ENCODE results near the gene CCL25. TPM values are rescaled to one million over a fixed set of nuclear protein-coding genes. Genes with fewer than 3 reads are reported as not detected.

CCL25 gene
- polyA plus RNA-seq, 1 donor from 2014 or later = 1.9 TPM

- H4K20me1 ChIP-seq (ENCODE audit: insufficient read depth) = no peaks in the 10 kb centered on the region
- H3K9me2 ChIP-seq (ENCODE audit: insufficient read depth, low read length) = no peaks in the 10 kb centered on the region
- H3K4me2 ChIP-seq (ENCODE audit: low read length) = no peak overlapping the region
- H3K27me3 ChIP-seq (ENCODE audit: insufficient read depth, low read depth, low read length) = peaks cover 3% of the 10 kb centered on the region
- H2AFZ ChIP-seq (ENCODE audit: low read depth, low read length) = no peak overlapping the region
- no peaks in the 10 kb centered on the region for H3K9me3 ChIP-seq (ENCODE audit: low read length)
- TF ChIP-seq SMC3 (conservative IDR thresholded peaks at IDR 0.05; ENCODE audit: poor library complexity) (no peak), REST (IDR thresholded peaks at IDR 0.05; ENCODE audit: borderline replicate concordance) (no peak), RAD21 (conservative IDR thresholded peaks at IDR 0.05) (no peak), CTCF (IDR thresholded peaks at IDR 0.05; ENCODE audit: poor library complexity, severe bottlenecking) (no peak), POLR2AphosphoS5 (IDR thresholded peaks at IDR 0.05) (no peak), MXI1 (conservative IDR thresholded peaks at IDR 0.05; ENCODE audit: poor library complexity, severe bottlenecking) (no peak), EP300 (conservative IDR thresholded peaks at IDR 0.05; ENCODE audit: poor library complexity, severe bottlenecking) (no peak), EZH2 (IDR thresholded peaks at IDR 0.05; ENCODE audit: borderline replicate concordance, insufficient read depth, low read length, poor library complexity, severe bottlenecking) (no peak), TAF1 (IDR thresholded peaks at IDR 0.05; ENCODE audit: low read depth) (no peak)
- no peak overlapping the region for H3K27ac ChIP-seq (ENCODE audit: low read length)
- no peak overlapping the region for H3K4me3 ChIP-seq (ENCODE audit: low read length)
- no peaks in the 10 kb centered on the region for H3F3A ChIP-seq (ENCODE audit: insufficient read depth, low read length, poor library complexity, severe bottlenecking)
- no peaks in the 10 kb centered on the region for H3K36me3 ChIP-seq (ENCODE audit: insufficient read depth, low read length)
- no peak overlapping the region for H3K9ac ChIP-seq (ENCODE audit: low read length)
- H3K79me2 ChIP-seq (replicated peaks; ENCODE audit: insufficient read depth, low read length) = no peaks in the 10 kb centered on the region
Observed at GRCh38 chr19:8054169-8054568, 1.6 kb downstream of the CCL25 start.

GRCh38 chr19:8056533-8056932 lies 4.0 kb downstream of the CCL25 start:
- Histone ChIP-seq H3K36me3 (ENCODE audit: insufficient read depth, low read length) (no peaks in the 10 kb centered on the region), H3K9ac (ENCODE audit: low read length) (no peak overlapping the region), H4K20me1 (ENCODE audit: insufficient read depth) (no peaks in the 10 kb centered on the region), H3K4me3 (ENCODE audit: low read length) (no peak overlapping the region), H3K27ac (ENCODE audit: low read length) (no peak overlapping the region), H3K27me3 (ENCODE audit: insufficient read depth, low read depth, low read length) (no peaks in the 10 kb centered on the region), H3K9me2 (ENCODE audit: insufficient read depth, low read length) (no peaks in the 10 kb centered on the region), H3K9me3 (ENCODE audit: low read length) (no peaks in the 10 kb centered on the region), H3K4me2 (ENCODE audit: low read length) (no peak overlapping the region), H3K79me2 (replicated peaks; ENCODE audit: insufficient read depth, low read length) (no peaks in the 10 kb centered on the region), H3F3A (ENCODE audit: insufficient read depth, low read length, poor library complexity, severe bottlenecking) (no peaks in the 10 kb centered on the region), H2AFZ (ENCODE audit: low read depth, low read length) (no peak overlapping the region)
- TF ChIP-seq EZH2 (IDR thresholded peaks at IDR 0.05; ENCODE audit: borderline replicate concordance, insufficient read depth, low read length, poor library complexity, severe bottlenecking) (no peak), SMC3 (conservative IDR thresholded peaks at IDR 0.05; ENCODE audit: poor library complexity) (no peak), EP300 (conservative IDR thresholded peaks at IDR 0.05; ENCODE audit: poor library complexity, severe bottlenecking) (no peak), RAD21 (conservative IDR thresholded peaks at IDR 0.05) (no peak), CTCF (IDR thresholded peaks at IDR 0.05; ENCODE audit: poor library complexity, severe bottlenecking) (no peak), REST (IDR thresholded peaks at IDR 0.05; ENCODE audit: borderline replicate concordance) (no peak), MXI1 (conservative IDR thresholded peaks at IDR 0.05; ENCODE audit: poor library complexity, severe bottlenecking) (no peak), TAF1 (IDR thresholded peaks at IDR 0.05; ENCODE audit: low read depth) (no peak), POLR2AphosphoS5 (IDR thresholded peaks at IDR 0.05) (no peak)
